NCI-H2081 (cell line): ENCODE data around the gene CCR1.
"Not testable (repeated sequence)": the region's sequence is repeated elsewhere in the genome, so short reads cannot be mapped to it uniquely, and the experiment has no call there.

ENCODE experiments used
- DNase-seq, 2 experiments: peaks; one replicate each; lab custom pipeline; 2025; lab: John Stamatoyannopoulos, UW

Gene CCR1

GRCh38 chr3:46168583-46169345 lies 39.3 kb downstream of the CCR1 start:
- no peak for DNase-seq

DNA sequence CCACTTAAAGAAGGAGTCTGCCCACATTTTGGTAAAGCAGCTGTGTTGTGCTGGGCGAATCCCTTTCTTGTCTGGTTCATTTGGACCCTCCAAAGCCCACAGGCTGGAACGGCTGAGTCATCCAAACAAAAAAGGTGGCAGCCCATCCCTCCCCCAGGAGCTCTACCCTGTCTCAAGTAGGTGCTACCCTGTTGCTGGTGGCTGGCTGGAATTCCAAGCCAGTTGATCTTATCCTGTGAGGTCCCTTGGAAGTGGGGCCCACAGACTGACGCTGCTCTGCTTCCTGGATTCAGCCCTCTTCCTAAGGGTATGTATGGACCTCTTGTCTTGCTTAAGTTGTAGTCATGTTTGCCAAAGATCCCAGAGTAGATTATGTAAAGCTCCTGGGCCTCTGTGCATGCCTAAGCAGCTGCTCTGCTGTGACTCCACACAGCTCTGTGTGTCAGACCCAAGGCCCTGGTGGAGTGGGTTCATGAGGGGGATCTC lies 44.5 kb downstream of the CCR1 start:
- DNase-seq: no peak

GRCh38 chr3:46162975-46163555 lies 45.0 kb downstream of the CCR1 start:
- DNase-seq: no peak

GRCh38 chr3:46157685-46158084 lies 50.4 kb downstream of the CCR1 start:
- DNase-seq: not testable (repeated sequence)

DNA sequence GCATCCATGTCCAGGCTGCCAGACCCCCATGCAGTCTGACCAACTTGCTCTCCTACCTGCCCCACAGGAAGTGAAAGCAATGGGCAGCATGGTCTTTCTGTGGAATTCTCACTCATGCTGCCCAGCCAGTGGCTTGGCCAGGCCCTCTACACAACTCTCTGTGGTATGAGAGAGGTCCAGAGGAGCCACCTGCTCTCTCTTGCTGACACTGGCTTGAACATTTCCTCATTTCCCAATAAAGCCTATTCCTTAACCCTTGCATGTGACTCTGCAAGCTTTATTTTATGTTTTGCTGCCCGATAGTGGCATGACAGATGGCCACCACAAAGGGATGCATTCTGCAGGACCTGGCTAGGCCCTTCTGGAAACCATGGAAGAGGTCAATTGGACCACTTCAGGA lies 53.8 kb downstream of the CCR1 start:
- DNase-seq: no peak
